Mucosa of descending colon (tissue), 3 donors: ENCODE measurements around the gene INTS6. TPM values are rescaled to one million over a fixed set of nuclear protein-coding genes. Genes with fewer than 3 reads are reported as not detected.

Source experiments
- ATAC-seq: fragments of 200-7000 bp; cut with Tn5 transposase; one replicate; pipeline ENCODE4 v1.9.1; 2020; ENCODE audit warnings: mild to moderate bottlenecking, moderate library complexity
- DNase-seq, 3 donors: peaks; one replicate each; pipeline ENCODE4 v3.0.0-alpha.2; 2020
- H3K36me3 ChIP-seq: fragments of 200-600 bp; one replicate; pipeline ENCODE4 v1.8.0; 2021; ENCODE audit warnings: low read depth, mild to moderate bottlenecking
- H3K4me1 ChIP-seq: fragments of 200-600 bp; one replicate; pipeline ENCODE4 v1.8.0; 2021; ENCODE audit warnings: low read depth, mild to moderate bottlenecking
- H3K4me3 ChIP-seq: fragments of 200-600 bp; one replicate; pipeline ENCODE4 v1.8.0; 2021; ENCODE audit warnings: mild to moderate bottlenecking
- H3K9me3 ChIP-seq: fragments of 200-600 bp; one replicate; pipeline ENCODE4 v1.8.0; 2021; ENCODE audit warnings: mild to moderate bottlenecking
- intact Hi-C, 2 donors: fragments of 100-400 bp; cut with DNase I in 1 of 2; cut with micrococcal nuclease in 1 of 2; formaldehyde crosslinking; loops; one replicate each; pipeline versions ENCODE4 v1.11.0 to v1.11.1; 2022; cut with DNase I, micrococcal nuclease
- total RNA-seq, 3 donors: library from RNA; stranded (reverse); fragmentation: NEBNext Ultra II Directional in 2 of 3; extraction: Animal tissue kit (Norgen Biotek cat#: 25700) in 2 of 3; gene quantifications; one replicate each; pipeline versions ENCODE4 v1.2.1 to v1.2.4, GENCODE V29; 2021 to 2023
- TF ChIP-seq, protein P1 (sequence below): fragments of 200-600 bp; IDR thresholded peaks from one replicate; pipeline ENCODE4 v1.8.0; 2022; ENCODE audit warnings: antibody characterized with exemption, mild to moderate bottlenecking
- donor health status: DM: no; HTN: no; CAD: no; lungs with moderate emphysema.
- donor health status: DM: no; HTN: no; CAD: no.
- donor health status: DM: no; HTN: yes; CAD: no.

Gene INTS6
- total RNA-seq, 3 donors from 2014 or later: 32.0 to 38.4 (median 36.3) TPM

GRCh38 chr13:51322826-51323225, 130.0 kb downstream of the INTS6 start:
- H3K4me1 ChIP-seq: no peaks in the 10 kb centered on the region
- no peak overlapping the region for H3K4me3 ChIP-seq
- no peaks in the 10 kb centered on the region for H3K36me3 ChIP-seq
- ATAC-seq (no peak), DNase-seq (no peak)
- intact Hi-C loops: no loop called here
- H3K9me3 ChIP-seq: no peaks in the 10 kb centered on the region
- TF ChIP-seq, protein P1, sequence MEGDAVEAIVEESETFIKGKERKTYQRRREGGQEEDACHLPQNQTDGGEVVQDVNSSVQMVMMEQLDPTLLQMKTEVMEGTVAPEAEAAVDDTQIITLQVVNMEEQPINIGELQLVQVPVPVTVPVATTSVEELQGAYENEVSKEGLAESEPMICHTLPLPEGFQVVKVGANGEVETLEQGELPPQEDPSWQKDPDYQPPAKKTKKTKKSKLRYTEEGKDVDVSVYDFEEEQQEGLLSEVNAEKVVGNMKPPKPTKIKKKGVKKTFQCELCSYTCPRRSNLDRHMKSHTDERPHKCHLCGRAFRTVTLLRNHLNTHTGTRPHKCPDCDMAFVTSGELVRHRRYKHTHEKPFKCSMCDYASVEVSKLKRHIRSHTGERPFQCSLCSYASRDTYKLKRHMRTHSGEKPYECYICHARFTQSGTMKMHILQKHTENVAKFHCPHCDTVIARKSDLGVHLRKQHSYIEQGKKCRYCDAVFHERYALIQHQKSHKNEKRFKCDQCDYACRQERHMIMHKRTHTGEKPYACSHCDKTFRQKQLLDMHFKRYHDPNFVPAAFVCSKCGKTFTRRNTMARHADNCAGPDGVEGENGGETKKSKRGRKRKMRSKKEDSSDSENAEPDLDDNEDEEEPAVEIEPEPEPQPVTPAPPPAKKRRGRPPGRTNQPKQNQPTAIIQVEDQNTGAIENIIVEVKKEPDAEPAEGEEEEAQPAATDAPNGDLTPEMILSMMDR: no peak

GRCh38 chr13:51321836-51322235, 131.0 kb downstream of the INTS6 start:
- TF ChIP-seq, protein P1: no peak
- H3K9me3 ChIP-seq: no peaks in the 10 kb centered on the region
- ATAC-seq (no peak), DNase-seq (no peak)
- H3K4me3 ChIP-seq: no peak overlapping the region
- H3K4me1 ChIP-seq: no peaks in the 10 kb centered on the region
- no peaks in the 10 kb centered on the region for H3K36me3 ChIP-seq
- intact Hi-C loops: no loop called here

DNA sequence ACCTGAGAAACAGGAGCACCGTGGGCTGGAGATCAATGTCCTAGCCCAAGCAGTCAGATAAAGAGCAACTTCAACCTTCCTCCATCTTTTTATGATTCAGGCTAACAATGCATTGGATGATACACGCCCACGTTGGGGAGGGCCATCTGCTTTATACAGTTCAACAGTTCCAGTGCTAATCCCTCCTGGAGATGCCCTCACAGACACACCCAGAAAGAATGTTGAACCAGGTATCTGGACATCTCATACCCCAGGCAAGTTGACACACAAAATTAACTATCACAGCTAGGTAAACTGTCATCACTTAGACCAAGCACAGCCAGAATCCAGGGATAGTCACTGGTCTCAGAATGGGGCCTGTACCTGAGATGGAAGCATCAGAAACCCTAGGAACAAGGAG, 134.0 kb downstream of the INTS6 start:
- Histone ChIP-seq H3K4me1 (no peaks in the 10 kb centered on the region), H3K9me3 (no peaks in the 10 kb centered on the region), H3K36me3 (no peaks in the 10 kb centered on the region), H3K4me3 (no peak overlapping the region)
- ATAC-seq (no peak), DNase-seq (no peak)
- TF ChIP-seq, protein P1: no peak
- intact Hi-C loops: no loop called here

DNA sequence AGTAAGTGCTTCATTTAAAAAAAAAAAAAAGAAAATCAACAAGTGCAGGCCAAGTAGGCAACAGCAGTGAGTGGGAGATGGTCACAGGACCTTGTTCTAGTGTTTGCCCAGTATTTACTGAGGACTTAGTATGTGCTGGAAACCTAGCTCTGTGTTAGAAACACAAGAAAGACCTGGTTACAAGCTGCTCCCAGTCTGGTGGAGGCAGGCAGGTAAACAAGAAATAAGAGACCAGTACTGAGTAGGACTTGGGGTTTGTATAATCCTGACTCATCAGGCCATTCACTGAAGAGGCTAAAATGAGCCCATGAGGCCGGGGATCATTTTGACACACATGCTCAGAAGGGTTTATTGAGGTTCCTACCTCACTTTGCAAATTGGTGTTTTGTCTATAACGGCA, 134.8 kb downstream of the INTS6 start:
- ATAC-seq: no peak

DNA sequence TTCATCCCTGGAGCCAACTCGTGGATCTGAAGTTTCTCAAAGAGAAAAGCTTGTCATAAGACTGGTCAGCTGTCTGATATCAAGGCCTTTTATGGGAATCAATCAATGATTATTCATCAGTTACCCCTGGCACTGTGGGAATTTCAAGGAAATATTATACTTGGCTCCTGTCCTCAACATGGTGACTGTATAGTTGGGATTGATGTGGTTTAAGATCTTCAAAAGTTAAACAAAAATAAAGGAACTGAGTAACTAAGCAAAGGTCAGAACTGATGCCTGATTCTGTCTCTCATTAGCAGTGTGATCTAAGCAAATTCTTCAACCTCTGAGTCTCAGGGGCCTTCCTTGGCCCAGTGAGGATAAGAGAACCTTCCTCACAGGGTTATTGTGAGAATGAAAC, 135.6 kb downstream of the INTS6 start:
- intact Hi-C loops: no loop called here
- Histone ChIP-seq H3K9me3 (no peaks in the 10 kb centered on the region), H3K4me1 (no peaks in the 10 kb centered on the region), H3K4me3 (no peak overlapping the region), H3K36me3 (no peaks in the 10 kb centered on the region)
- TF ChIP-seq, protein P1: no peak
- ATAC-seq (no peak), DNase-seq (no peak)

More for the DNA sequence above, 134.8 kb downstream of the INTS6 start:
- no peak for DNase-seq
- intact Hi-C loops: no loop called here
- TF ChIP-seq, protein P1: no peak
- Histone ChIP-seq H3K4me3 (no peak overlapping the region), H3K4me1 (no peaks in the 10 kb centered on the region), H3K9me3 (no peaks in the 10 kb centered on the region), H3K36me3 (no peaks in the 10 kb centered on the region)

DNA sequence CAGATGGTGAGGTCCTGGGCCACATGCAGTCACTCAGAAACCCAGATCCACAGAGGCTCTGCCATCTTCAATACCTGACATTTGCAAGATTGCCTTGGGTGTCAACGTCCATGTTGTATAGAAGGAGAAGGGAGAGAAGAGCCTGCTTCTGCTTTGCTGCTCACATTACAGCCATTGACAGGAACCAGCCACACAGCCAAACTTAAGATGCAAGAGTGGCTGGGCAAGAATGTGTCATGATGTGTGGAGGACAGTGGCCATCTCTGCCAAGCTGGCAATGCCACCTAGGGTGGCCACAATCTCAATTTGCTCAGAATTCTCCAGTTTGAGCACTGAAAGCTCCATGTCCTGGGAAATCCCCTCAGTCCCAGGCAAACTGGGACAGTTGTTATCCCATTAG, 139.2 kb downstream of the INTS6 start:
- Histone ChIP-seq H3K9me3 (no peaks in the 10 kb centered on the region), H3K4me1 (no peaks in the 10 kb centered on the region), H3K4me3 (no peak overlapping the region), H3K36me3 (no peaks in the 10 kb centered on the region)
- DNase-seq (no peak), ATAC-seq (no peak)
- TF ChIP-seq, protein P1: no peak
- intact Hi-C loops: no loop called here
